Measurements from ENCODE around the gene KCNJ13. TPM values are rescaled to one million over a fixed set of nuclear protein-coding genes. Genes with fewer than 3 reads are reported as not detected.

KCNJ13 gene
- total RNA-seq, 3 donors from 2014 or later (not counting 1 experiment from before 2014, with no cell fraction given): not detected

- H3K4me1 Mint-ChIP-seq: no peaks in the 10 kb centered on the region
- H3K27ac Mint-ChIP-seq: peak overlapping the region in 1 of 2 donors; percentile 57
- no peak overlapping the region for H3K4me3 Mint-ChIP-seq
- H3K36me3 Mint-ChIP-seq: no peaks in the 10 kb centered on the region
- H3K9me3 ChIP-seq (ENCODE audit: control insufficient read depth, insufficient read depth, low read length): no peaks in the 10 kb centered on the region
- H3K36me3 ChIP-seq (ENCODE audit: control insufficient read depth, insufficient read depth, low read length): peaks cover 14% of the 10 kb centered on the region
- intact Hi-C loops (cut with micrococcal nuclease): no loop called here
- no peak for TF ChIP-seq CTCF (IDR thresholded peaks at IDR 0.05)
- peak in 1 of 2 donors; percentile 26 for DNase-seq
- no peak overlapping the region for H3K27ac ChIP-seq (ENCODE audit: low read length)
- no peaks in the 10 kb centered on the region for H3K27me3 Mint-ChIP-seq (ENCODE audit: low read depth in 2 of 2)
- no peak overlapping the region for H3K4me3 ChIP-seq (ENCODE audit: low read length)
- H3K27me3 ChIP-seq (ENCODE audit: control insufficient read depth, insufficient read depth, low read length): no peaks in the 10 kb centered on the region
- H3K4me1 ChIP-seq (ENCODE audit: control insufficient read depth, insufficient read depth, low read length): no peaks in the 10 kb centered on the region
- peak; percentile 43 to 65 (median 57) for ATAC-seq
- H3K9me3 Mint-ChIP-seq: no peaks in the 10 kb centered on the region
Observed at GRCh38 chr2:232781765-232782164, 5.4 kb upstream of the KCNJ13 start.

GRCh38 chr2:232779934-232780333 is 3.6 kb upstream of the KCNJ13 start:
- Histone ChIP-seq H3K9me3 (ENCODE audit: control insufficient read depth, insufficient read depth, low read length) (no peaks in the 10 kb centered on the region), H3K27ac (ENCODE audit: low read length) (no peak overlapping the region), H3K27me3 (ENCODE audit: control insufficient read depth, insufficient read depth, low read length) (no peaks in the 10 kb centered on the region), H3K36me3 (ENCODE audit: control insufficient read depth, insufficient read depth, low read length) (peaks cover 13% of the 10 kb centered on the region), H3K4me3 (ENCODE audit: low read length) (no peak overlapping the region), H3K4me1 (ENCODE audit: control insufficient read depth, insufficient read depth, low read length) (no peaks in the 10 kb centered on the region)
- no peak for ATAC-seq
- intact Hi-C loops (cut with micrococcal nuclease): no loop called here
- H3K27ac Mint-ChIP-seq: no peak overlapping the region
- H3K27me3 Mint-ChIP-seq (ENCODE audit: low read depth in 2 of 2): no peaks in the 10 kb centered on the region
- H3K4me1 Mint-ChIP-seq: no peaks in the 10 kb centered on the region
- no peaks in the 10 kb centered on the region for H3K9me3 Mint-ChIP-seq
- no peak for TF ChIP-seq CTCF (IDR thresholded peaks at IDR 0.05)
- DNase-seq: no peak
- no peaks in the 10 kb centered on the region for H3K36me3 Mint-ChIP-seq
- WGBS (ENCODE audit: insufficient coverage): 100% methylated on average over 1 of the region's 1 CpG
- no peak overlapping the region for H3K4me3 Mint-ChIP-seq

GRCh38 chr2:232779465-232779864 is 3.1 kb upstream of the KCNJ13 start:
- no peak overlapping the region for H3K27ac ChIP-seq (ENCODE audit: low read length)
- no peaks in the 10 kb centered on the region for H3K4me1 Mint-ChIP-seq
- no peak overlapping the region for H3K27ac Mint-ChIP-seq
- DNase-seq (no peak), ATAC-seq (no peak)
- no peak overlapping the region for H3K4me3 Mint-ChIP-seq
- no peaks in the 10 kb centered on the region for H3K9me3 Mint-ChIP-seq
- H3K36me3 ChIP-seq (ENCODE audit: control insufficient read depth, insufficient read depth, low read length): peaks cover 15% of the 10 kb centered on the region
- H3K27me3 ChIP-seq (ENCODE audit: control insufficient read depth, insufficient read depth, low read length): no peaks in the 10 kb centered on the region
- no peaks in the 10 kb centered on the region for H3K27me3 Mint-ChIP-seq (ENCODE audit: low read depth in 2 of 2)
- intact Hi-C loops (cut with micrococcal nuclease): no loop called here
- no peak overlapping the region for H3K4me3 ChIP-seq (ENCODE audit: low read length)
- WGBS (ENCODE audit: insufficient coverage): 89% methylated on average over 2 of the region's 3 CpGs
- no peaks in the 10 kb centered on the region for H3K36me3 Mint-ChIP-seq
- no peaks in the 10 kb centered on the region for H3K9me3 ChIP-seq (ENCODE audit: control insufficient read depth, insufficient read depth, low read length)
- no peaks in the 10 kb centered on the region for H3K4me1 ChIP-seq (ENCODE audit: control insufficient read depth, insufficient read depth, low read length)
- no peak for TF ChIP-seq CTCF (IDR thresholded peaks at IDR 0.05)

GRCh38 chr2:232777276-232777675 is 911 bp upstream of the KCNJ13 start:
- ATAC-seq: no peak
- TF ChIP-seq CTCF (IDR thresholded peaks at IDR 0.05): no peak
- Mint-ChIP-seq H3K9me3 (no peaks in the 10 kb centered on the region), H3K4me3 (no peak overlapping the region), H3K27ac (no peak overlapping the region), H3K27me3 (ENCODE audit: low read depth in 2 of 2) (no peaks in the 10 kb centered on the region), H3K36me3 (no peaks in the 10 kb centered on the region), H3K4me1 (peaks cover 6% of the 10 kb centered on the region in 2 donors)
- peaks cover 19% of the 10 kb centered on the region for H3K36me3 ChIP-seq (ENCODE audit: control insufficient read depth, insufficient read depth, low read length)
- WGBS (ENCODE audit: insufficient coverage): 100% methylated on average over 3 of the region's 5 CpGs
- H3K27ac ChIP-seq (ENCODE audit: low read length): no peak overlapping the region
- H3K4me1 ChIP-seq (ENCODE audit: control insufficient read depth, insufficient read depth, low read length): peaks cover 2% of the 10 kb centered on the region
- no peaks in the 10 kb centered on the region for H3K27me3 ChIP-seq (ENCODE audit: control insufficient read depth, insufficient read depth, low read length)
- intact Hi-C loops (cut with micrococcal nuclease): no loop called here
- DNase-seq: no peak
- no peak overlapping the region for H3K4me3 ChIP-seq (ENCODE audit: low read length)
- H3K9me3 ChIP-seq (ENCODE audit: control insufficient read depth, insufficient read depth, low read length): no peaks in the 10 kb centered on the region
